Measurements from ENCODE around the gene DCTPP1.

DCTPP1 gene

DNA sequence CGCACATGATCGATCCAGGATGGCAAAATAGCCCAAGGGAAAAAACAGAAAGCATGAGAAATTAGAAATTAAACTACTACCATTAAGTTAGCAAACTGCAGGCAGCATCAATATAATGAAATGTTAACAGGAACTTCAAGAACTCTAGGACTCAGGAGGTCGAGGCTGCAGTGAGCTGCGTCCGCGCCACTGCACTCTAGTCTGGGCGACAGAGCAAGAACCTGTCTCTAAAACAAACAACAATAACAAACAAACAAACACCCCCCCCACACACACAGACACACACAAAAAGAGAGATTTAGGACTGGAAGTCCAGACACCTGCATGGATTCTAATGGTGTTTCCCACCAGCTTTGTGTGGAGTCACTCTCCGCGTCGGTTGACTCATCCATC is 16.4 kb upstream of the DCTPP1 start:
- FAIRE-seq = no peak

DNA sequence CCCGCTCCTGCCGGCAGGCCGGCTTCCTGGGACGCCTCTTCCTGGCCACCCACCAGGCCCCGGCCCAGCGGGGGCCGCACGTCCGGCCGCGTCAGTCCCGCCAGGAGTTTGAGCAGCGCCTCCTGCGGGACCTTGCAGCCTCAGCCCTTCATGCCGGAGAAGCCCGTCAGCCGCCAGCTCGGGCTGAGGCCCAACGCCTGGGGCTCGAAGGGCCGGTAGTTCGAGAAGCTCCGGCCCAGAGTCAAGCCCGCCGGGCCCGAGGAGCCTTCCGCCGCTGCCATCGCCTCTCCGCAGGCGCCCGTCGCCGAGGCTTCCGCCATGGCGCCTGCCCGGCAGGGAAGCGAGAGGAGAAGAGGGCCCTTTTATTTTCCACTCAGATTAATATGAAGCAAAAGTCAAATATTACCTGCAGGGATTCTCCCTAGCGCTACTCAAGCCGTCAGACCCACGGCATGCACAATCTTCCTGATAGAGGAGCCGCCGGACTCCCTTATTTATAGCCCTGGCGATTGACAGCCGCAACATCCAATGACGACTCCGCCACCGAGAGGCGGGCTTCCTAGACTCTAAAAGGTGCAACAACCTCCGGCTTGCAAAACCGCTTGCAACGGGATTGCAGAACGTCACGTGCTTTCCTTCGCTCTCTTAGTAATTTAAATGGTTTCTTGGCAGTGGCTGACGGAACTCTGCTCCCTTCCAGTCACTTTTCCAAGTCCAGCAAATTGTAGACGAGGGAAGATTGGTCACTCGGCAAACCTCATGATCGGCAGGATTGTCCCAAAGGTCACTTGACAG is 15.8 kb upstream of the DCTPP1 start, which contains the start of gene SEPHS2:
Gene SEPHS2 (minus strand): TSS at position 467 of the 795 bp plus-strand sequence. CDS start 147 bp downstream, at position 320.
- FAIRE-seq = no peak

DNA sequence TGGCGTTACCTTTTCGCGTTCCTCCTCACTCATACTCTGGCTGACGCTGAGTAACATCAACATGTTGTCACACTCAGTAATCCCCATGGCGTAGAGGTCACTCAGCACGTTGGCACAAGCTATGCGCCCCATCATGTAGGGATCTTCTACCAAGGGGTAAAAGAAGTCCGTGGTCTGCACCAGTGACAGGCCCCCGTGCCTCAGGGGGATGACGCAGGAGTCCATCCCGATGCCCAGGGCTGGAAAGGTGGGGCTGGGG is 15.2 kb upstream of the DCTPP1 start:
- FAIRE-seq = no peak

DNA sequence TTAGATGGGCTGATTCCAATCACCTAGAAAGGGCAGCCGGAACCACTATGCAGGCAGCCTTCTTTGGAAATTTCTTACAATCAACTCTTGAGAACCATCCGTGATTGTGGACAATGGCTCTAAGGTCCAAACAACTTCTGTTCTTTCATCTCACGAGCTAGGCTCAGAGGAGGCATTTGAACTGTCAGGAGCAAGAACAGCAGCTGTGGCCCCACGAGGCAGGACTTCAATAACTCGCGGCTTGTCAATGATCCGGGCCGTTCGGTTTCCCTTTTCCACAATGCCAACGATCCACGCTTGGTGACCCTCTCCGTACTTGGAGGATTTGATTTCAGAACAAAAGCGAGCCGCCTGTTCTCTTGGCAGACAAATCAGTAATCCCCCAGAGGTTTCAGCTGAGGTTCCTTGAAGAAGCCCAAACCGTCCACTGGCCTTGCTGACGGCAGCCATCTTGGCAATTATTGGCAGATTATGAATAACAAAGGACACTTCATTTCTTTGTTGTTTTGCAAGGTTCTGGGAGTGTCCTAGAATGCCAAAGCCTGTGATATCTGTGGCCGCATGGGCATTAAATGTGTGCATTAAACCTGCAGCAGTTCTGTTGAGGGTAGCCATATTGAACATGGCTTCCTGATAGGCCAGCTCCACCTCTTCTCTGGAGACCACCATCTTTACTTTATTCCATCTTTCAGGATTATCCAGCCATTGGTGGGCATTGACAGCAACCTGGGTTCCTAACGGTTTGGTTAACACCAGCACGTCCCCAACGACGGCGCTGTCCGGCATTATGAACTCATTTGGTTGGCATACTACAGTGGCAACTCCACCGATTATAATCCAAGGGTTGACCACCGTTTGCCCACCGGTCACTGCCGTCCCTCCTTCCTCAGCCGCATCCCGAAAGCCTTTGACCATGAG is 14.7 kb upstream of the DCTPP1 start:
- no peak for FAIRE-seq

DNA sequence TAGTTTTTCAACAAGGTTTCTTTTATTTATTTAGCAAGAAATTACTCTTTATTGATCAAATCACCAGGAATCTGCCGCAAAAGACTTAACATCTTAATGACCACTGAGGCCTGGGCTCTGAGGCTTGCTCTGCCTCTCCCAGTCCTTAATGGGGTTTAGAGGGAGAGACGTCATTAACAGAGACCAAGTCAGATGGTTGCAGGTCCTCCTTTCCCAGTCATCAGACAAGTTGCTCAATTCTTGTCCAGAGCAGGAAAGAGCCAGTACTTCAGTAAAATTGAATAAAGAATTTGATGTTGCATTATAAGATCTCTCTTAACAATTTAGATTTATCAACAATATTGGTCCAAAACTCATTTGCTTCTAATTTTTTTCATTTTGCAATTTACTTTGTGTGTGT is 13.8 kb upstream of the DCTPP1 start:
- no peak for FAIRE-seq

DNA sequence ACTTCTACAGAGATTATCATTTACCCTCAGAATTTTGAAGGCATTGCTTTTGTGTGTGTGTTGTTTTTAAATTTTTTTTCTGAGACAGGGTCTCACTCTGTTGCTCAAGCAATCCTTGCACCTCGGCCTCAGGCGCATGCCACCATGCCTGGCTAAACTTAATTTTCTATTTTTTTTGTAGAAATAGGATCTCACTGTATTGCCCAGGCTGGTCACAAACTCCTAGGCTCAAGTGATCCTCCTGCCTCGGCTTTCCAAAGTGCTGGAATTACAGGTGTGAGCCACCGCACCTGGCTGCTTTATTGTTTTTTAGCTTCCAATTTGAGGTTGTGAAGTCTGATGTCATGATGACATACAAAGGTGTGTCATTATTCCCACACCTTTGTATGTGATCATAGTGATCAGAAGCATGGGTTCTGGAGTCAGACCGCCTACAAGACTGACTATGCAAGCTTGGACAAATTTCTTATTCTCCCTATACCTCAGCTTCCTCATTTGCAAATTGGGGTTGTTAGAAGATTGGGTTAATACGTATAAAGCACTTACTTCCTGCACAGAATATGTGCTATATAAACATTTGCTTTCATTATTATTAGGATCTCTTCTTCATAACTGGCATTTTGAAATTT is 10.0 kb upstream of the DCTPP1 start:
- no peak for FAIRE-seq

DNA sequence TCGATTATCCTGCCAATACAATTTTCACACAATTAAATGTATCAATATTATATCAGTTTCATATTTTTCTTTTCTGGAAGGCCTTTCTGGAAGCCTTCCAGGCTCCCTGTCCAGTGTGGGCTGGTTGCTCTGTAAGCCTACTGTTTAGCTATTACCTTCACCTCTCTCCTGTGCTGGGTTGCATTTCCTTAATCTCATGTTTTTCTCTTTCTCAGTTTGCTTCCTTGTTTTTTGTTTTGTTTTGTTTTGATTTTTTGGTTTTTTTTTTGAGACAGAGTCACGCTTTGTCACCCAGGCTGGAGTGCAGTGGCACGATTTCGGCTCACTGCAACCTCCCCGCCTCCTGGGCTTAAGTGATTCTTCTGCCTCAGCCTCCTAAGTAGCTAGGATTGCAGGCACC is 9.0 kb upstream of the DCTPP1 start:
- no peak for FAIRE-seq

DNA sequence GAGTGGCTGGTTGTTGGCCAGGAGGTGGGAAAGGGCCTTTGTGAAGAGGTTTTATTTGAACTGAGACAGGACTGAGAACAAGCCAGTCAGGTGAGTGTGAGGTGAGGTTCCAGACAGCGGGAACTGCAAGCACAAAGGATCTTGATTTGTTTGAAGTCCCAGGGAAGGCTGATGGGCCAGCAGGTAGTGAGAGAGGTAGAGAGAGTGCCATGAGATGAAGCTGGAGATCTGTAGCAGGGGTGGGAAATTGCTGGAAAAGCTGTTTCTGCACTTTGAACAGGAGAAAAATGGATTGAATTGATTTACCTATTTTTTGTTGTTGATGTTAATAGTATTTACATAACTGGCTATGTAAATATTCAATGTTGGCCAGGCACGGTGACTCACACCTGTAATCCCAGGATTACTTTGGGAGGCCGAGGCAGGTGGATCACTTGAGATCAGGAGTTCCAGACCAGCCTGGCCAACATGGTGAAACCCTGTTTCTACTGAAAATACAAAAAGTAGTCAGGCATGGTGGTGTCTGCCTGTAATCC is 7.7 kb upstream of the DCTPP1 start:
- FAIRE-seq = no peak

DNA sequence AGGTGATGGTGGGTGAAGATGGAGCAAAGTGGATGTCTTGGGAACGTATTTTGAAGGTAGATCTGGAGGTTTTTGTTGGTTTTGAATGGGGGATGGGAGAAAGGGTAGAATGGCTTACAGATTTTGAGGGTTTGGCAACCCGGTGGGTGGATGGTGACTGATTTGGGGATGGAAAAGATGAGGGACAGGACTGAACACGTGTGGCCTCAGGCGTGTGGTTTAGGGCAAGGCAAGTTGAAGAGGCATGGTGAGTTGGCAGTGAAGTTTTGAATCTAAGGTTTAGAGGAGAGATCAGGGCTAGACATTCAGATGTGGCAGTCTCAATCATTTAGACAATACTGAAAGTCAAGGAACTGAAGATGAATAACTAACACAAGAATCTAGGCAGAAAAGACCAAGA is 5.0 kb upstream of the DCTPP1 start:
- FAIRE-seq = no peak

DNA sequence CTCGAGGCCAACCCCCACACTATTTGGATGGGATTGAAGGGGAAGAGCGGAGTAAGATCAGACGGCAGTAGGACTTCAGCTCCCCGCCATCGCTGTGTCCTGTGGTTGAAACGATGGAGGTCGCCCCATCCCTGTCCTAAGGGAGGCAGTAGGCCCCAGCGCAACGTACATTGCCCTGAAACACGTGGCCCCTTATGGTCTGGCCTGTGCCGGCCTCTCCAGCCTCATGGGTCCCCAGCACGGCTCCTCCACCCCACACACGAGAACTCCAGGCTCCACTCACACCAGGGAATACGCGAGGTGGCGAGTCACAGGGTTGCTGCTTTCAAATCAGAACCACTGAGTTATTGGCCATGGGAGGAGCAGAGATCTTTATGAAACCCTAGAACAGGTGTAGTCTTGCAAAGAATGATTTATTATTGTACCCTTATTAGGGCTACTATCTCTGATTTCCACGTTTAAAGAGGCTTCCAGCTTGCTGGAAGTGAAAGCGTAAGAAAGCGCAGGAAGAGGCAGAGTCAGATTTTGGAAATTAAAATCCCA is 669 bp upstream of the DCTPP1 start:
- FAIRE-seq = no peak

DNA sequence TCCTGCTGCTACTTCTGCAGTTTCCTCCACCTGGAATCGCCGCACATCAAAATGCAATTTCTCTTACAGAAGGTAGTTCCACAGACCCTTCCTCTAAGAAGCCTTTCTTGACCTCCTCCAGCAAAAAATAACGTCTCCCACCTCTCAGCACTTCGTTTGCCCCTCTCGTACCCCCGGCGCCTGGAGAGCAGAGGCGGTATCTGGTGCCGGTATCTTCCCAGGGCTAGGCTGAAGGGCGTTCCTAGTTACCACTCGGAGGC is 482 bp downstream of the DCTPP1 start:
- FAIRE-seq = no peak

DNA sequence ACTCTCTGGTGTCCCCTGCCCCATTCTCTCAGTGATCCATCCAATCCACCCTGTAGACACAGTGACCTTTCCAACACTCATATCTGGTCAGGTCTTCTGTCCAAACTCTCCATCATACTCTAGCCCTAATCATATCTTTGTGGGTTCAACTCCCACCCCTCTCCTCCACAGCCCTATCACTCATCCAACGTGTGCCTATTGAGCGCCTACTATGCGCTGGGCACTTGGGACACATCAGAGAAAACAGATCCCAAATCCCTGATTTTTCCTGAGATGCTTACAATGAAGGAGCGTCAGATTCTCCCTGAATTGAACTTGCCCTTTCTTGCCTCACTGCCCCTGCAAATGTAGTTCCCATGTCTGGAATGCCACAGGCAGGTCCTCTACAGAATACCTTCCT is 1.8 kb downstream of the DCTPP1 start:
- FAIRE-seq = no peak

DNA sequence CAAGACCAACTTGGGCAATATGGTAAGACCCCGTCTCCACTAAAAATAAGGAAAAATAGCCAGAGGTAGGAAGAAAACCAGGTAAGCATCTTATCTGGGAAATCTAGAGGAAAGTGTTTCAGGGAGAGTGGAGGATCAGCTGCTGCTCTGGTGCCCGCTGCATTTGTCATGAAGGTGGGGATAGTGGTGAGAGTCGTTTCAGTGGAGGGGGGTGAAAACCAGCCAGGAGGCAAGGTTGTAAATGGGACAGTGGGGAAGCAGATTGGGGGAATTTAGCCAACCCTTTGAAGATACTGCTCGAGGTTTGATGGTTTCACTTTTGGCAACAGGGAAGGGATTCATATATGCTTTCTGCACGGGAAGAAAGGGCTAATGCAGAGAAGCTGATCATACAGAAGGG is 8.8 kb downstream of the DCTPP1 start:
- FAIRE-seq = no peak

DNA sequence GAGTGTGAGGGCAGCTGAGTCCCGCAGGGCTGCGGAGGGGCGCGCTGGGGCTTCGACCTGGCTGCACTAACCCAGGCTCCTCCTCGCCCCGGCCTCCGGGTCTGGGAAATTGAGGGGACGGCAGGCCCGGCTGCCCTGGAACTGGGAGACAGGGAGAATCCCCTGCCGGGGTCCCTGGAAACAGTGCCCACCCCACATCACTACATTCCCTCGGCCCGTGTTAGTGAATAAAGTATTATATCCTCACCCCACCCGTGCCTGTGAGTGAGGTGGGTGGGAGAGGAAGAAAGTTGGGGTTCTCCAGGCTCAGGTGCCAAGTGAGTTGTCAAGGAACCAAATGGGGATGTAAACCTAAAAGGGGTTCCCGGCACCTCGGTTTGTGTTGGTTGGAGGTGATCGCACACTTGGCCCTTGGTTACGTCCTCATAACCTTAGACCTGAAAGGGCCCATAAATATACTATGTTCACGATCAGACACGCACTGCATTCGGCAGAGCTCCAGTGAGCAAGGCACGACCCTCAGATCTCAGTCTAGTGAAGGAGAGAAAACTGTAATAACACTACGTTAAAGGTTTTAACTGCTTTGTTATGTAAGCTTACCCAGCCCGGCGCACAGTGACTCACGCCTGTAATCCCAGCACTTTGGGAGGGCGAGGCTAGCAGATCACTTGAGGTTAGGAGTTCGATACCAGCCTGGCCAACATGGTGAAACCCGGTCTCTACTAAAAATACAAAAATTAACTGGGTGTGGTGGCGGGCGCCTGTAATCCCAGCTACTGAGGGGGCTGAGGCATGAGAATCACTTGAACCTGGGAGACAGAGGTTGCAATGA is 11.3 kb downstream of the DCTPP1 start:
- no peak for FAIRE-seq

DNA sequence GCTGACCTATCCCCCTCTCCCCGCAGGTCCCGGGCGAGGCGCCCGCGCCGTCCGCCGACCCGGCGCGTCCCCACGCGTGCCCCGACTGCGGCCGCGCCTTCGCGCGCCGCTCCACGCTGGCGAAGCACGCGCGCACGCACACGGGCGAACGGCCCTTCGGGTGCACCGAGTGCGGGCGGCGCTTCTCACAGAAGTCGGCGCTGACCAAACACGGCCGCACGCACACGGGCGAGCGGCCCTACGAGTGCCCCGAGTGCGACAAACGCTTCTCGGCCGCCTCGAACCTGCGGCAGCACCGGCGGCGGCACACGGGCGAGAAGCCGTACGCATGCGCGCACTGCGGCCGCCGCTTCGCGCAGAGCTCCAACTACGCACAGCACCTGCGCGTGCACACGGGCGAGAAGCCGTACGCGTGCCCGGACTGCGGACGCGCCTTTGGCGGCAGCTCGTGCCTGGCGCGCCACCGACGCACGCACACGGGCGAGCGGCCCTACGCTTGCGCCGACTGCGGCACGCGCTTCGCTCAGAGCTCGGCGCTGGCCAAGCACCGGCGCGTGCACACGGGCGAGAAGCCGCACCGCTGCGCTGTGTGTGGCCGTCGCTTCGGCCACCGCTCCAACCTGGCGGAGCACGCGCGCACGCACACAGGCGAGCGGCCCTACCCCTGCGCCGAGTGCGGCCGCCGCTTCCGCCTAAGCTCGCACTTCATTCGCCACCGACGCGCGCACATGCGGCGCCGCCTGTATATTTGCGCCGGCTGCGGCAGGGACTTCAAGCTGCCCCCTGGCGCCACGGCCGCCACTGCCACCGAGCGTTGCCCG is 12.1 kb downstream of the DCTPP1 start:
- FAIRE-seq = no peak

DNA sequence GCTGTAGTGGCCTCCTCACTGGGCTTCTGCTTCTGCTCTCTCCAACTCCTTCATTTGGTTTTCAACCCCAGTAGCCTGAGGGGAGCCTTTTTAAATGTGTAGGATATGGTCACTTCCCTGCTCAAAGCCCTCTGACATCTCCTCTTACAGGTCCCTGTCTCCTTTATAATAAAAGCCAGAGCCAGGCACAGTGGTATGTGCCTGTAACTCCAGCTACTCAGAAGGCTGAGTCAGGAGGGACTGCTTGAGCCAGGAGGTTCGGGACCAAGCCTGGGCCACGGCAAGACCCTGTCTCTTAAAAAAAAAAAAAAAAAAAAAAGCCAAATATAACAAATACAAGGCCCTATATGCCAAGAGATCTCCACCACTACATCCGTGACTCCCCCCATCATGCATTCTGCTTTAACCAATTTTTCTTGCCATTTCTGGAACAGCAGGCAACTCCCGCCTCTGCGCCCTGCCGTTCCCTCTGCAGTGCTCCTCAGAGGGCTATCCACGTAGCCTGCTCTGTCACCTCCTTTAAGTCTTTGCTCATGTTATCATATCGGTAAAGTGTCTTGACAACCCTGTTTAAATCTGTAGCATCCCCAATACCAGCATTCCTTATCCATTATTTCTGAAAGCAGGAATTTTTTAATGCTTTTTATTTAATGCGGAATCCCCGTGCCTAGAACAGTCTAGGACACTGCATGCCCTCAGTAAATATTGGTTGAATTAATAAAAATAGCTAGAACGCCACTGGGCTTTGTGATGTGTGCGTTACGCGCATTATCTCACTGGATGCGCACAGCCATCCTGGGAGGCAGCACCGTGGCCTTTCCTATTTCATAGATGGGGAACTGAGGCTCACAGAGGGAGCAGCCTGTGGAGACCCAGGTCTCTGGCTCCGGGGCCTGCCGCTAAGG is 13.0 kb downstream of the DCTPP1 start:
- FAIRE-seq = no peak

DNA sequence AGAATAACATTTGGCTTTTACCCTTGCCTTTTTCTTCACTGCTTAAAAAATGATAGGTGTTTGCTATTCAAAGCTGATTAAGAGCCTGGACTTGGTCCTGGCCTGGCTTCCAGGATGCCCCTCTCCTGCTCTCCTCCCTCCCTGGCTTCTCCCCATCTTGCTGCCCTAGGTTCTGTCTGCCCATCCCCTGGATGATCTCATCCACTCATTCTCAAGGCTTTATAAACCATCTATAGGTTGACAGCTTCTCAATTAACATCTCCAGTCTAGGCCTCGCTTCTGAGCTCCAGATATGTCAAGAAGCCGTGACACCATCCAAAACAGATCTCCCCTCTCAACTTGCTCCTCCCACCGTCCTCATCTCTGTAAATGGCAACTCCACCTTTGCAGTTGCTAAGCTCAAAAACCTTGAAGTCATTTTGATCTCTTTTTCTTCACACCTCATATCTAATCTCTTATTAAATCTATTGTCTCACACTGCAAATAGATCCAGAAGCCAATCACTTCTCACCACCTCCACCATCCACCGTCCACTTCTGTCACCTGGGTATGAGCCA is 13.7 kb downstream of the DCTPP1 start:
- no peak for FAIRE-seq

DNA sequence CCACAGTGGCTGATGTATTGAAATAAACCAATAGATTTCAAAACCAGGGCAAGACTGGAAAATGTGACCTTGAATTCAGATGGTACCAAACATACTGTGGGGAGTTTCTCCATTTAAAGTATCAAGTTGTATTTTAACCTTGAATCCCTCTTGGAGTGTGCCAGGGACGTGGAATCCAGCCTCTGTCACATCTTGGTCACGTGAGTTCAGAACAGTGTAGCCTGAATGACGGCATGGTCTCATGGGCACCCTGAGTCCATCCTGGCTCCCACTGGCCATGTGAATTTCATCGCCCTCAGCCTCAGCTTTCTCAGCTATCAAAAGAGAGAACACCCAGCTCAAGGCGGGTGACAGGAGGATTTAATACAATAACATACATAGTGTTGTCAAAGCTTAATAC is 15.7 kb downstream of the DCTPP1 start:
- FAIRE-seq = no peak

DNA sequence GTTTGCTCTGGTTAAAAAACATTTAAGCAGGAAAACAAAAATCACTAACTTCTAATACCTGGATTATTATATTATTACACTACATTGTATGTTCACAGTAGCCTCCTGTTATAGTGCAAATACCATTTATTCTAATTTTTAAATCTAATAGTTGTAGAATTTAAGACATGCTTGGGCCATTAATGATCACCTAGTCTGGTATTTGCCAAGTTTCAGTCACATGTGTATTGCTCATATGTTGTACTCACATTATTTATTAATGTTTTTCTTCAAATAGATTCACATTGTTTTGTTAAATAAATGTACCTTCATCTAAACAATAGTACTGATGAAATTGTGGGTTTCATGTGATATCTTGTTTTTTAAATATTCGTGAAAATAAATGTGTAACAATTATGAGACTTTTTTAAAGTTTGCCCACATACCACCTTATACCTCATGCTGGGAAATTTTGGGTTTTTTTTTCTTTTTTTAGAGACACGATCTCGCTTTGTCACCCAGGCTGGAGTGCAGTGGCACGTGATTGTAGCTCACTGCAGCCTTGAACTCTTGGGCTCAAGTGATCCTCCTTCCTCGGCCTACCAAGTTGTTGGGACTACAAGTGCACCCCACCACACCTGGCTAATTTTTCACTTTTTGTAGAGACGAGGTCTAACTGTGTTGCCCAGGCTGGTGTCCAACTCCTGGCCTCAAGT is 16.6 kb downstream of the DCTPP1 start:
- FAIRE-seq = no peak

All from TTC549 (cell line).